ENCODE results near the gene OBSL1.
A peak's percentile ranks its signal among the peaks of the same experiment; 100 is the strongest.

The OBSL1 gene

DNA sequence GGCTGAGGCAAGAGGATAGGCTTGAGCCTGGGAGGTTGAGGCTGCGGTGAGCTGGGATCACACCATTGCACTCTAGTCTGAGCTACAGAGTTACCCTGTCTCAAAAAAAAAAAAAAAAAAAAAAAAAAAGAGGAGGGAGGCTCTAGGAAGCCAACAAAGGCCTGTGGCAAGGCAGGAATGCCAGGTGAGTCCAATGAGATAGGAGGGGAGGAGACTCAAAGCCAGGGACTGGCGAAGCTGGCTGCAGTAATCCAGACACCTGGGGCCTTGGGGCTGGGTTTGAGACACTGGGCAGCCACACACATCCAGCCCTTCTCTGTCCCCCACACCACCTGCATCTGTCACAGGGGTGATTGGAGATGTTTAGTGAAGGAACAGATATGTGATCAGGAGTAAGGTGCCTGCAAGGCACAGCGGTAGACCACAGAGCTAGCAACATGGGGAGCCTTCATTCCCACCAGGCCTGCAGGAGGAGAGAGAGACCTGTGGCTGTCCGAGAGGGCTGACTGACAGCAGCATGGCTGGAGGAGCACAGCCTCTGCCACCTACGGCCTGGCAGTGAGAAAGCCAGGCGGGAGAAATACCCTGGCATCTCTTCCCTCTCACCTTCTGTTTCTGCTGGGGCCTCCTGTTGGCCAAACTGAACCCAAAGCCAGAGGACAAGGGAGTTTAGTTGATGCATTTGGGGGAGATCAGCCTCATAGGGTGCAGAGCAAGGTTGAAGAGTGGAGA, 37.2 kb downstream of the OBSL1 start:
- DNase-seq (ENCODE audit: low read depth, low spot score), result no peak

DNA sequence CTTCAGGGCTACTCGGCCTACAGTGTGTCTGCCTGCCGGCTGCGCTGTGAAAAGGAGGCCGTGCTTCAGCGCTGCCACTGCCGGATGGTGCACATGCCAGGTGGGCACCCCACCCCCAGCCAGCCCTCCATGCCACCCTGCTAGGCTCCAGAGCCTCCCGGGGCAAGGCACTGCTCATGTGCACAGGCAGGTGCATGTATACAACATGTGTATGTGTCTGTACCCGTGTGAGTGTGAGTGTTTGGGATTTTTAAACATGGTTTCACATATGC, 39.0 kb downstream of the OBSL1 start:
- no peak for DNase-seq (ENCODE audit: low read depth, low spot score)

DNA sequence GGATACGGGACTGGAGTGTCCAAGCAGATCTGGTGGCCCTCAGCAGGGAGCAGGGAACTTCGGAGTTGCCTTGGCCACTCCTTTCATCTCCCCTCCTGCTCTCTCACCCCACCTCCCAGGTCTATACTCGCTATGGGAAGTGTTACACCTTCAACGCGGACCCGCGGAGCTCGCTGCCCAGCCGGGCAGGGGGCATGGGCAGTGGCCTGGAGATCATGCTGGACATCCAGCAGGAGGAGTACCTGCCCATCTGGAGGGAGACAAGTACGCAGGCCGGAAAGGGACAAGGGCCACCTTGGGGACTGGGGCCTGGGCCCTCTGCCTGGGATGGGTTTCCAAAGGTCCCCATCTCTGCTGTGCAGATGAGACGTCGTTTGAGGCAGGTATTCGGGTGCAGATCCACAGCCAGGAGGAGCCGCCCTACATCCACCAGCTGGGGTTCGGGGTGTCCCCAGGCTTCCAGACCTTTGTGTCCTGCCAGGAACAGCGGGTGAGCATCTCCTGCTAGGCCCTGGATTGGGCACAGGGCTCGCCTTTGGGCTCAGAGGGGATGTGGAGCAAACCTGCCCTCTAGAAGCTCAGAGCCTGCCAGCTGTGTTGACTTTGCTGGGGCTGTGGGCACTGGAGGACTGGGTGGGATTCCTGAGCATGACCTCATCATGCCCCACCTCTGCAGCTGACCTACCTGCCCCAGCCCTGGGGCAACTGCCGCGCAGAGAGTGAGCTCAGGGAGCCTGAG, 39.5 kb downstream of the OBSL1 start:
- no peak for DNase-seq (ENCODE audit: low read depth, low spot score)

DNA sequence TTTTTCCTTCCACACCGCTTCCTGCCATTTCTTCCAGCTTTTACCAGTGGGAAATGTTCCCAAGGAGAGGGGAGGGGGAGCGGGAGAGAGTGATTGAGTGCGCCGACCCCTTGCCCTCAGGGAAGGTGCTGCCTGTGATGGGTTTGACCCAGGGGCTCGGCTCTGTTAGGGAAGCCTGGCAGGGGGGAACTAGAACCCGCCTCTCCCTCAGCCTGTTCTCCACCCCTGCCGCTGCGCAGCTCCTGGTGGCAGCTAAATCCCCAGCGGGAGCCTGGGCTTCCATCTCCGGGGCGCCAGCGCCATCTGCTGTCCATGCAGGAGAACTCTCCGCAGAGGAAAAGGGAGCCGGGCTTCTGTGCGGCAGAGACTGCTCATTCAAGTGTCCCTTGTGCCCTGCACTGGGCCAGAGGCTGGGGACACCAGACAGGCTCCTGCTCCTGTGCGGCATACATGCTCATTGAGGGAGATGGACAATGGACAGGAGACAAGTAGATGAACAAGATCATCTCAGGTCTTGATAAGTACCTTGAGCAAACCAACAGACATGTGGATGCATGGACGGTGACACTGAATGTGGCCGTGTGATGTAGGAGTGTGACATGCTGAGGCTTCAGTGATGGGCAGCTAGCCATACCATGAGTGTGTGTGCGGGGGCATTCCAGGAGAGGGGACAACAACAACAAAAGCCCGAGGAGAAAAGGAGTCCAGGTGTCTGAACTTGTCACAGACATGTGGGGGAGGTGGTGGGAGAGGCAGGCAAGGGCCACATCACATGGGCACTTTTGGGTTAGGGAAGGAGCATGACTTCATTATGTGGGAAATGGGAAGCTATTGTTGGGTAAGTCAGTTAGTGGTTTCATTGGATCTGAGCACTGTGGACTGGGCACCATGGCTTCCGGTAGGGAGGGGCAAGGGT, 41.0 kb downstream of the OBSL1 start:
- DNase-seq (ENCODE audit: low read depth, low spot score), result peak; percentile 65

DNA sequence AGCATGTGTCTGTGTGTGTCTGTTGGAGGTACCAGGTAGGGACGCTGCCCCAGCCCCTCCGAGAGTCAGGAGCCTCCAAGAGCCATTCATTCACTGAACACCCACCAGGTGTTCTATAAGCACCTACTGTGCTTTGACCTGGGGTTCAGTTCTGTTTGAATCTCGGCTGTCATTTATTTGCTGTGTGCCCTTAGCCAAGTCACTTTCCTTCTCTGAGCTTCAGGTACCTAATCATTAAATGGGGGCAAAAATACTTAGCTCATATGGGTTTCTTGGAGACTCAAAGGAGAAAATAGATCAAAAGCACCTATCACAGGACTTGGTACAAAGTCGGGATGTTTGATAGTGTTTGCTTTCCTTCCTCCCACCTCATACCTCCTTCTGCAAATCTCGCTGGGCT, 43.9 kb downstream of the OBSL1 start:
- no peak for DNase-seq (ENCODE audit: low read depth, low spot score)

DNA sequence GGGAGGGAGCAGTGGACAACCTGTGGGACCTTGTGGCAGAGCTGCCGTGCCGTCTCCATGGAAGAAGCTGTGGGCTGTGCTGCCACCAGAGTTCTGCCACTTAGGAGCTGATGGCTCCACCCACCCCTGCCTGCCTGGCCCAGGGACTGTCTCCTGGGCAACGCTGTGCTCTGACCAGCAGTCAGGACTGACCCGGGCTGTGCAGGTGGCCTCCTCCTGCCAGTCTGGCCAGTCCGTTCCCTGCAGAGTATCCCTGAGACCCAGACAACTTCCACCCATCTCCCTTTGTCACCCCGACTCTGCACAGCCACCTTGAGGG, 44.3 kb downstream of the OBSL1 start:
- no peak for DNase-seq (ENCODE audit: low read depth, low spot score)

DNA sequence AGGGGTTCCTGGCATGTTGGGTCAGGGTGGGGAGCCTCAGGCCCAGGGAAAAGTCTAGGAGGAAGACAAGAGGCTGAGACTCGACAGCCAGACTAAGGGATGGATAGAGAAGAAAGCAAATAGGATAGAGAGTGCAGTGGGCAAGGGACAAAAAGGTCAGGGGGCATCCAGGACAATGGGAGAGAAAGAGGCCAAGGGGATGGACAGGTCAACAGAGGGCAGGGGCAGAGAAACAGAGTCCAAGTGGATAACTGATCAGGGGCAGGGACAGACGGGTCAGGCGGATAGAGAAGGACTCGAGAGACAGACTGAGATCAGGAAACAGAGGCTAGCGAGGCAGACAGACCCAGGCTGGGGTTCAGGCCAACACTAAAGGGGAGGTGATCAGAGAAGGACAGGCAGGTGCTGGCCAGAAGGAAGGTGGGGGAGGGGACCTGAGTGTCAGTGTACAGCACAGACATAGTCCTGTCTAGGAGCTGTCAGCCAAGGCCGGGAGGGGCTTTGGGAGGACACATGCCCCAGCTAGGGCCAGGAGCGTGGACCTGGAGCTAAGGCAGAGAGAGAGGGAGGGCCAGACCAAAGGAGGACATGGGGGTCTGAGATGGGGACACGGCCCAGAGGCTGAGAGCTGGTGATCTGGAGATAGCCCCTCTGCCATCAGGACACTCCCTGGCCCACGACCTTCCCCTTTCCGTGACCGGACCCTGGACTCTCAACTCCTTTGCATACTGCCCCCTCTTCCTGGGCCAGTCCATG, 44.8 kb downstream of the OBSL1 start:
- DNase-seq (ENCODE audit: low read depth, low spot score), result no peak

DNA sequence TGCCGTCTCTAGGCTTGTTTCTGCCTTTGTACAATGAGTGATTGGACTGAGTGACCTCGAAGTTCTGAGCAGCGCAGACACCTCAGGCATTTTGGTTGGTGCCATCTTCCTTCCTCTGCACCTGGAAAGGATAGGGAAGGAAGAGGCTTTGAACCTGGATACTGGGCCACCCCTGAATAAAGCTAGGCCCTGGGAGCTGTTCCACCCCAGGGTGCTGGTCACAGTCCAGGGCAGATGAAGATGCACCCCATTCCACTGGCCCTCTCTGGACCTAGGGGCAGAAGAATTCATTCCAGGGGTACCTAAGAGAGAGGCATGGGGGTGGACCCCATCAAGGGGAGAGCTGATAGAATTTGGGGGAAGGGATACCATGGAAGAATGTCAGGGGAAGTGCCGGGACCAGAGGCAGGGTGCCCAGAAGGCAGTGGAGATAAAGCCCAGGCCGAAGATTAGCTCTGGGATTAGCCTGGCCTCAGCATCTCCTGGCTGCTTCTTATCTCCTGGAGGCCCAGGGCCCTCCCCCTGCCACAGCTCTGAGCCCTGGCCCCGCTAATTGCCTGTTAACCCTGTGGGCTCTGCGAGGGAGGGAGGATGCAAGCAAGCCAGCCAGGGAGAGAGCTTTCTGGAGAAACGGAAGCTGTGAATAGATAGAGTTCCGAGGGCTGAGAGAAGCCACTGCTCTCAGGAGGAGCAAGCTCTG, 45.7 kb downstream of the OBSL1 start:
- DNase-seq (ENCODE audit: low read depth, low spot score), result no peak

DNA sequence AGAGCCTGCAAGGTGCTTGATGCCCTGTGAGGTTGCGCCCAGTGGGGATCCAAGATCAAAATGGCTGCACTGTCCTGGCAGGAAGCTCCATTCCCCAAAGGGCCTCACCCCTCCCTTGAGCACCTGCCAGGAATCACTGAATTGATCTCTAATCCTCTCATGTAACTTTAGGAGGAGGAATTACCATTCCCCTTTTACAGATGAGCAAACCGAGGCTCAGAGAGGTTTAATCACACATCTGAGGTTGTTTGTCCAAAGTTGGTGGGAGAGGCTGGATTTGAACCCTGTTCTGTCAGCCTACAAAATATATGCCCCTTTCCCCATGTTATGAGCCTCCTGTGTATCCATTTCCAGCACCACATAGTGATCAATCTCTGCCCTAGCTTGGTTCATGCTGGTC, 46.5 kb downstream of the OBSL1 start:
- DNase-seq (ENCODE audit: low read depth, low spot score), result no peak

DNA sequence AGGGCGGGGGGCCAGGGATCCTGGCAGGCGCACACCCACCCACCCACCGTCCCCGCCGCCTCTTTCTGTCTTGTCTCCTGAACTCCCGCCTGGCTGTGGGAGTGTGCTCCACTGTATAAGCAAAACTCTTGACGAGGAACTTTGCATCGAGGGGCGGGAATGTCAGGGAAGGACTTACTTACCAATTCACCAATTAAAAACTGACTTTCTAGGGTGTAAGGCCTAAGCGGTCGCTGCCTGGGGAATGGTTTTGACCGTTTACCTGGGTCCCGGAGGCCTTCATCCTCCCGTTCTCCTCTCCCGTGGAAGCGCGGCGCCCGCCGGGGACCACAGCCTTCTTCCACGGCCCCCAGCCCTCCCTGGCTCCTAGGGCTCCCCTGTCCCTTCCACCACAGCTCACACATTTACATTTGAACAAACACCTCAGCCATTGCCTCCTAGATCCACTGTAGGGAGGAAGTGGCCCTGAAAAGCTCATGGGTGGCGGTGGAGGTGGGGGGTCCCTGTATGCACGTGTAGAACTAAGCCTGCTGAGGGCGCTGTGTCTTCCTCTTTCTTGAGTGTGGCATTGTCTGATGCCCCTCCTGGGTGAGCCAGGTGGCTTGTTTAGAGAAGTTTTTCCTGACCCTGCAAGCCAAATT, 48.2 kb downstream of the OBSL1 start:
- DNase-seq (ENCODE audit: low read depth, low spot score), result no peak

DNA sequence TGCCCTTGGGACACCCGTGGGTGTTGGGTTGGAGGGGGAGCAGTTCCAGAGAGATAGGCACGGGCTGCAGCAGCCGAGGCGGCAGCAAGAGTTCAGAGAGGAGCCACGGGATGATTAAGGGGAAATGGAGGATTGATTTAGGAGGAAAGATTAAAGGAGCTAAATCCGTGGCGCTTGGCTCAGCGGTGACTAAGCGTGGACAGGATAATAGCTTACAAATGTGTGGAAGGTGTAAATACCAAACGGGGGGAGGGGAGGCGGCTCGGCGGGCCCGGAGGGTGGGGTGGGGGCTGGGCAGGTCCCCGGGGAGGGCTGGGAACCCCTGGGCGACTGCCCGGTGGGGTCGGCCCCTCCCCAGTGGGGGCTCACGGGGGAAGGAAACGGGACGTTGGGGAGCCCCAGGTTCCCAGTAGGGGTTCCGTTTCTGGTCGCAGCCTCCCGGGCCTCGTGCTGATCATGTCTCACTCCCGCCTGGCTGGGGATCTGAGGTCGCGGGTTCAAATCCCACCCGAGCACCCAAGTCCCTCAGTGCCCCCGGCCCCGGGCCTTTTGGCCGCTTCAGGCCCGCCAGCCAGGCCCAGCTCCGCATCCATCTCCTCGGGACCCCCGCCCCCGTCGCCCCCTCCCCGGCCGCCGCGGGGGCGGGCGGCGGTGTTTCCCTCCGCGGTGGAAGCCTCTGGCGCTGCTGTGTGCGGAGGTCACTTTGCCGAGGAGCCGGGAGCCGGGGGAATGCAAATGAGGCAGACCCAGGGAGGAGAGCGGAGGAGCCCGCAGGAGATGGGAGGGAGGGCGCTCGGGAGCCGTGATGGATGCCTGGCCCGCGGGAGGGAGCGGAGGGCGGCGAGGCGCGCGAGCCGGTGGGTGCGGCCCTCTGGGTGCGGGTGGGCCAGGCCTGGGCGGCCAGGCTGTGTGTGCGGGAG, 49.0 kb downstream of the OBSL1 start:
- no peak for DNase-seq (ENCODE audit: low read depth, low spot score)

DNA sequence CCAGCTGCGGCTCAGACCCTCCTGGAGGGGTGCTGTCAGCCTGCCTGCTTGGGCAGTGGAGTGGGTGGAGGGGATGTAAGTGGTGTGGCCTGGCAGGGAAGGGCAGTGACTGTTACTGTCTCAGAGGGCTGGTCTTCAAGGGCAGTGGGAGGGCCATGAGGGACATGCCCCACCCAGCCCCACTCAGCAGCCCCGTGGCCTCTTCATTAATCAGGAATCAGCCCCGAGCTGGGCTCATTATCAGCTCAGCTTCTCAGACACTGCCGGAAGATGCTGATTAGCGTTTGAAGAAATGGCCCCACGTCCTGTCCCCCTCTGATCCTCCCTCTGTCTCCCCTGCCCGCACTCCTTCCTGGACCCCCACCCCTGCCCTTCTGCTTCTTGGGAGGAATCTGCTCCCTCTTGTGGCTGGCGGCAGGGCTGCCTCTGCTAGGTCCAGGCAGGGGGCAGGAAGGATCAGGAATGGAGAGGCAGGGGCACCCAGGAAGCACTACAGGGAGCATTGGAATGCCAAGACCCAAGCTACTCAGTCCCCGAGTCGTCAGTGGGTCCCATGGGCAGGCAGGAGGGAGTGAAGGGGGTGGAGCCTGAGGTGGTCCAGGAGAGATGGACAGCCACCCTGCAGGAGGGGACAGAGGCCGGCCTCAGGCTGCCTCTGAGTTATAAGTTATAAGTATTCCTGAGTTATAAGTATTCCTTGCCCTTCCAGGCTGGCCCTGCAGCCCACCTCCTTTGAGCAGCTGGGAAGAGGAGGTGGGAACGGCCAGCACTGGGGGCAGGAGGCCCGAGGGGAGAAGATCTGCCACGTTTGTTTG, 50.1 kb downstream of the OBSL1 start:
- DNase-seq (ENCODE audit: low read depth, low spot score), result no peak

DNA sequence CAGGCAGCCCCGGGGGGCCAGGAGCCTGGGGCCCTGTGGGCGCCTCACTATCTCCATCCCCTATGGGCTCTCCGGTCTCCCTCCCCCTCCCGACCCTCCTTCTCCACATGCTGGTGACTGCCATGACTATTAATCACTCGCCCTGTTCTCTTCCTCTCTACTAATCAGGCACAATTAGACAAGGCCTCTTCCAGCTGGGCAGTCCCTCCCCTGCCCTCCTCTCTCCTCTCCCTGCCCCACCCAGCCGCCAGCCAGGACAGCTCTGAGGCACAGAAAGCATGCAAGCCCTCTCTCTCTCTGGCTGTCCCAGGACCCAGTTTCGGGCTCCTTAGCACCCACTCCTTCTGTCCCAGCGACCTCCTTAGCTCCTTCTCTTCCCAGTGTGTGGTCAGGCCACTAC, 51.3 kb downstream of the OBSL1 start:
- DNase-seq (ENCODE audit: low read depth, low spot score), result no peak

DNA sequence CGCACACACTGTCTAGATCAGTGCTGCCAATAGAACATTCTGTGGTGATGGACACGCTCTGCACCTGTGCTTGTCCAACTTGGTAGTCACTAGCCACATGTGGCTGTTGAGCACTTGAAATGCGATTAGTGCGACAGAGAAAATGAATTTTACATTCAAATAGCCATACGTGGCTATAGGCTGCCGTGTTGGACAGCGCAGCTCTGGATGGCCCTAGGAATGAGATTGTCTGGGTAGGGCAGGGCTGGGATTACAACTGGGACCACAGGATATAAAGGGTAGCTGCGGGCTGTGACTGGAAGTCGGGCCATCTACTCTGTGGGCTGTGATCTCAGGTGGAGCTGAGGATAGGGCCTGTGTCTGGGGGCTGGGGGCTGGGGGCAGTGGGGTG, 51.8 kb downstream of the OBSL1 start:
- no peak for DNase-seq (ENCODE audit: low read depth, low spot score)

DNA sequence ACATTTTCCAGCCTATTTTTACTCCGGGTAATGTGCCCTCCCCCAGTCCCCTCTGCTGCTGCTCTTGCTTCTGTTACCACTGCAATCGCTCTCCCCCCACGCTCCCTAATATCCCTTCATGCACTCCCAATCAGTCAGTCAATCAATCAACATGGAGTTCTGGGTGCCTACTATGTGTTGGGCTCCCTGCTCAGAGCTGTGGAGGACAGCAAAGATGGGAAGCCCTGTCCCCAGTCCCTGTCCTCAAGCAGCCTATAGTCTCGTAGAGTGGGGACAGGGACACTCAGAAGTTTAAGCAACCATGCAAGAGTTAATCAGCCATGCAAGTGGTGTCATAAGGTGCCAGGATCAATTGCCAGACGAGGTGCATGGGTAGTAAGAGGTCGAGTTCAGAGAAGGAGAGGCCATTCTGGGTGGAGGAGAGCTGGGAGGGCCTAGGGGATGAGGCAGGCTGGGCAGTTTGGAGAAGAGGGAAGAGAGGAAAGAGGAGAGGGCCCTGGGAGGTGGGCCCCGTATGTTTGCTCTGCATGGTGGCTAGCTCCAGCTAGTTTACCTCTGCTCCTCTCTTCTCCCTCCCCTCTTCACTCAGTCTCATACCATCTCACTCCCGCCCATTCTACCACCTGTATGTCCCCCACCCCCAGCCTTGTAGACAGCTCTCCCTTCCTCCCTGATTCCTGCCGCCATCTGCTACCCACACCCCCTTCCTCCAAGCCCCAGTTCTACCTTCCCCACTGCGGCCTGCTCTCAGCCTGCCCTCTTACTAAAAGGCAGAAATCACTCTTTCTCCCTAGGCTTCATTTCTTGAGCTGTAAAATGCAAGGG, 53.2 kb downstream of the OBSL1 start:
- no peak for DNase-seq (ENCODE audit: low read depth, low spot score)

DNA sequence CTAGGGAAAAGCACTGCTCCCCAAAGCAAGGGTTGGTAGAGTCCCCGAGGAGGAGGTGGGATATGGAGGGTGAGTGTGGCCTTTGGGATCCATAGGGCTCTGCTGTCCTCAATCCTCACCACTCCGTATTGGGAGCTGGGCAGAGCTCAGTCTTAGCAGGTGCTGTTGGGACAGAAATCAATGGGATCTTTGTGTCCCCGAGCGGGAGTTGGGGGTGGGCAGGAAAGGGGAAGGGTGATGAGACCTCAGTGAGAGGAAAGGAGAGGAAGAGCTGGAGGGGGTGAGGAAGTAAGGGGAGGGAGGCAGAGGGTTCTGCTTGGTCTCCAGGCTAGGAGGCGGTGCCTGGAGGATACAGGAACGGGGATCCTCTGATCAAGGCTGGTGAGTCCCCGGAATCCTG, 54.5 kb downstream of the OBSL1 start:
- DNase-seq (ENCODE audit: low read depth, low spot score), result no peak

DNA sequence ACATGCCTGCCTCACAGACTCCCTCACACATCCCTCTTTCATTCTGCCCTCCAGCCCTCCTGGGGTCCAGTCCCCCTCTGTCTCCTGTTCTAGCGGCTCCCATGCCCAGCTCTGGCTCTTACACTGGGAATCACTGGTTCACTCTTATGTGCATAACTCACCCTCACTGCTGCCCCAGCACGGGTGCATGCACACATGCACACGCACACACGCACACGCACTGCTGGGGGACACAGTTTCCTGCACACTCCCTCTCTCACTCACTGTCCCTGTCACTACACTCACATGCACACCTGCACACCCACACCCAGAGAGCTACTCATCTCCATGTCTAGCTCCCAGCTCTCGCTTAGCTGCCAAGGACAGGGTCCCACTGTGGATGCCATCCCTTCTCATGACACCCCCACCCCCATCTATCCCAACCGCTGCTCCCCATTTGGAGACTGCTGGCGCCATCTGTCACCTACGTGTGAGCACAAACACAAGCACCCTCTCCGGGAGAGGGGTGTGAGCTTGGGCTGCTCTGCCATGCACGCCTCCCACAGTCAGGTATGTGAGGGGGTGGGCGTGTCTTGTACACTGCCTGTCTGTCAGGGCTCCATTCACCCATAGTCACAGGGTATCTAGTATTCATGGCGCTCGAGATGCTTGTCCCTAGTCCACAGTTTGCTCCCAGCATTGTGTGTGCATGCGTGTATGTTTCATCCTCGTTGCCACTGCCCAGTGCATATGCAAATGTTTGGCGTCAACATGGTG, 55.3 kb downstream of the OBSL1 start:
- no peak for DNase-seq (ENCODE audit: low read depth, low spot score)

Data from smooth muscle cell of the brain vasculature (primary cell).